WTC11 (cell line): ENCODE measurements around the gene ST6GALNAC2. TPM values are rescaled to one million over a fixed set of nuclear protein-coding genes. Genes with fewer than 3 reads are reported as not detected.

ENCODE experiments used
- ATAC-seq: fragments of 200-7000 bp; cut with Tn5 transposase; 2 replicates; pipeline ENCODE4 v1.10.0; 2021; ENCODE audit warnings: mild to moderate bottlenecking, moderate library complexity
- CTCF ChIA-PET: fragments of 300-600 bp; sonication (Branson Sonifier 250); formaldehyde crosslinking; loops from one replicate; lab custom pipeline; 2021; ENCODE audit warnings: antibody characterized with exemption; lab: Charles Lee
- POLR2A ChIA-PET: fragments of 350-600 bp; sonication (Branson Sonifier 250); formaldehyde crosslinking; loops from one replicate; lab custom pipeline; 2021; ENCODE audit warnings: antibody characterized with exemption; lab: Charles Lee
- DNase-seq: peaks from one replicate; pipeline ENCODE4 v3.0.0; 2021; ENCODE audit warnings: low spot score
- H3K27ac Mint-ChIP-seq: 2 replicates; pipeline ENCODE4 v1.8.0; 2021; ENCODE audit warnings: mixed read lengths
- H3K27me3 Mint-ChIP-seq: 2 replicates; pipeline ENCODE4 v1.8.0; 2021; ENCODE audit warnings: low read depth, mild to moderate bottlenecking, moderate library complexity, mixed read lengths
- H3K36me3 Mint-ChIP-seq: 2 replicates; pipeline ENCODE4 v1.8.0; 2021; ENCODE audit warnings: mixed read lengths
- H3K4me1 Mint-ChIP-seq: 2 replicates; pipeline ENCODE4 v1.8.0; 2022; ENCODE audit warnings: mixed read lengths
- H3K4me3 Mint-ChIP-seq: 2 replicates; pipeline ENCODE4 v1.8.0; 2021; ENCODE audit warnings: mild to moderate bottlenecking, moderate library complexity, mixed read lengths
- H3K9me3 Mint-ChIP-seq: 2 replicates; pipeline ENCODE4 v1.8.0; 2021; ENCODE audit warnings: mixed read lengths
- E2F1 ChIP-seq: sonication (generic); formaldehyde crosslinking; IDR thresholded peaks from 2 replicates; pipeline ENCODE4 v1.8.0; 2022; ENCODE audit warnings: mild to moderate bottlenecking, missing genetic modification reagents
- ELF4 ChIP-seq: sonication (generic); formaldehyde crosslinking; IDR thresholded peaks from 2 replicates; pipeline ENCODE4 v1.8.1; 2022; ENCODE audit warnings: low read depth, mild to moderate bottlenecking, moderate library complexity, missing genetic modification reagents
- ETV6 ChIP-seq: sonication (generic); formaldehyde crosslinking; IDR thresholded peaks from 2 replicates; pipeline ENCODE4 v1.8.1; 2022; ENCODE audit warnings: mild to moderate bottlenecking, missing genetic modification reagents
- FOXK1 ChIP-seq: sonication (generic); formaldehyde crosslinking; IDR thresholded peaks from 2 replicates; pipeline ENCODE4 v1.8.0; 2022; ENCODE audit warnings: mild to moderate bottlenecking, moderate library complexity, missing genetic modification reagents
- FOXP4 ChIP-seq: sonication (generic); formaldehyde crosslinking; IDR thresholded peaks from 2 replicates; pipeline ENCODE4 v1.8.0; 2022; ENCODE audit warnings: mild to moderate bottlenecking, missing genetic modification reagents
- GTF2I ChIP-seq: fragments of 250-450 bp; sonication (Bioruptor Pico); conservative IDR thresholded peaks from 2 replicates; pipeline ENCODE4 v1.4.0; 2021; ENCODE audit warnings: mild to moderate bottlenecking
- PREB ChIP-seq: sonication (generic); formaldehyde crosslinking; IDR thresholded peaks from 2 replicates; pipeline ENCODE4 v1.8.1; 2022; ENCODE audit warnings: mild to moderate bottlenecking, missing genetic modification reagents, moderate library complexity, borderline replicate concordance
- SP1 ChIP-seq: sonication (generic); formaldehyde crosslinking; conservative IDR thresholded peaks from 2 replicates; pipeline ENCODE4 v1.8.1; 2022; ENCODE audit warnings: missing genetic modification reagents
- STAT6 ChIP-seq: sonication (generic); formaldehyde crosslinking; conservative IDR thresholded peaks from 2 replicates; pipeline ENCODE4 v1.8.1; 2023; ENCODE audit warnings: mild to moderate bottlenecking, low read depth, missing genetic modification reagents, moderate library complexity
- total RNA-seq: library from RNA; stranded (reverse); gene quantifications from 3 replicates; pipeline ENCODE4 v1.2.3, GENCODE V29; 2021
- TF ChIP-seq, protein P1 (sequence below): sonication (generic); formaldehyde crosslinking; IDR thresholded peaks from 2 replicates; pipeline ENCODE4 v1.8.1; 2023; ENCODE audit warnings: mild to moderate bottlenecking, missing genetic modification reagents, moderate library complexity
- TF ChIP-seq, protein P2 (sequence below): sonication (generic); formaldehyde crosslinking; IDR thresholded peaks from 2 replicates; pipeline ENCODE4 v1.8.1; 2022; ENCODE audit warnings: low read depth, mild to moderate bottlenecking, moderate library complexity, missing genetic modification reagents, borderline replicate concordance

ST6GALNAC2 gene
- total RNA-seq, 1 experiment from 2014 or later = not detected

DNA sequence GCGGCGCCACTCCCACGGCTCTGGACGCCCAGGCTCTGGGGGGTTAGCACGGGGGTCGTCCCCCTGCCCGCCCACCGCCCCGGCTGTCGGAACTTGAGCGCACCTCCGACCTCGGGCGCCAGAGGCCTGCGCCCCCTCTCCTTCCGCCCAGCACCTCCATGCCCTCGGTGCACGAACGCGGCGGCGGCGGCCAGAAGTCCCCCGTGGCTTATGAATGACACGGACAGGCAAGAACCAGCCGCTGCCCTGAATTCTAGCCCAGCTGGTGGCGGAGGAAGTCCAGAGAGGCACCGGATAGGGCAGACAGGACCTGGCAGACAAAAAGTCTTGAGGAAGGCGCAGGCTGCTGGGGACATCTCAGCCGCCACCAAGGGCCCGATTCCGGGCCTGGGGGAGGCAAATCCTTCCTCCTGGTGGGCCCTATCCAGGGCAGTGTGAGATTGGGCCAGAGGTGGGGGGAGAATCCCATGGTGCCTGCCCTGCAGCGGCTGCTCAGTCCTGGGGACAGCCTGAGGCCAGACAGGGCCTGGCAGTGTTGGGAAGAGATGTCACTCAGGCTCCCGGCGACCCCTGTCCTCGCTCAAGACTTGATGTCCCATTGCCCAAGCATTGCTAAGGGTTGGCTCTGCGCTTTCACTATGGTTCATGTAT, 47.3 kb downstream of the ST6GALNAC2 start:
- DNase-seq = no peak
- CTCF ChIA-PET = interaction anchor here (1.2 to 9.7 kb wide), 4 partner anchors 11 to 143 kb away, joined by 3 to 123 read pairs (median 18); no protein-coding TSS in a partner anchor
- Mint-ChIP-seq H3K4me3 (peak overlapping the region; percentile 68), H3K27me3 (peaks cover 52% of the 10 kb centered on the region), H3K4me1 (peaks cover 30% of the 10 kb centered on the region)
- TF ChIP-seq E2F1 (CRISPR knock-in tag) (no peak), GTF2I (no peak)
- TF ChIP-seq, all 79 proteins: peak for 0
- no peak for ATAC-seq
- Mint-ChIP-seq H3K36me3 (no peaks in the 10 kb centered on the region; the same call in 1 of the 2 replicates), H3K9me3 (no peaks in the 10 kb centered on the region), H3K27ac (no peak overlapping the region)
- POLR2A ChIA-PET = no interaction called here

- no peaks in the 10 kb centered on the region; the same call in 1 of the 2 replicates for H3K36me3 Mint-ChIP-seq
- TF ChIP-seq ETV6 (no peak), PREB (CRISPR knock-in tag) (no peak), SP1 (peak; percentile 57), FOXP4 (peak; percentile 49; the same call in 1 of the 2 replicates), STAT6 (CRISPR knock-in tag) (peak; percentile 84; the same call in 1 of the 2 replicates), FOXK1 (CRISPR knock-in tag) (0 out of 2 replicates have a peak, but pooled peaks have one; percentile 14), ELF4 (CRISPR knock-in tag) (no peak)
- TF ChIP-seq, protein P1, sequence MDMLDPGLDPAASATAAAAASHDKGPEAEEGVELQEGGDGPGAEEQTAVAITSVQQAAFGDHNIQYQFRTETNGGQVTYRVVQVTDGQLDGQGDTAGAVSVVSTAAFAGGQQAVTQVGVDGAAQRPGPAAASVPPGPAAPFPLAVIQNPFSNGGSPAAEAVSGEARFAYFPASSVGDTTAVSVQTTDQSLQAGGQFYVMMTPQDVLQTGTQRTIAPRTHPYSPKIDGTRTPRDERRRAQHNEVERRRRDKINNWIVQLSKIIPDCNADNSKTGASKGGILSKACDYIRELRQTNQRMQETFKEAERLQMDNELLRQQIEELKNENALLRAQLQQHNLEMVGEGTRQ = peak; percentile 68
- TF ChIP-seq, protein P2, sequence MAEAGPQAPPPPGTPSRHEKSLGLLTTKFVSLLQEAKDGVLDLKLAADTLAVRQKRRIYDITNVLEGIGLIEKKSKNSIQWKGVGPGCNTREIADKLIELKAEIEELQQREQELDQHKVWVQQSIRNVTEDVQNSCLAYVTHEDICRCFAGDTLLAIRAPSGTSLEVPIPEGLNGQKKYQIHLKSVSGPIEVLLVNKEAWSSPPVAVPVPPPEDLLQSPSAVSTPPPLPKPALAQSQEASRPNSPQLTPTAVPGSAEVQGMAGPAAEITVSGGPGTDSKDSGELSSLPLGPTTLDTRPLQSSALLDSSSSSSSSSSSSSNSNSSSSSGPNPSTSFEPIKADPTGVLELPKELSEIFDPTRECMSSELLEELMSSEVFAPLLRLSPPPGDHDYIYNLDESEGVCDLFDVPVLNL (CRISPR knock-in tag) = no peak
- DNase-seq = no peak
- ChIA-PET POLR2A (interaction anchor here (1.0 kb wide), 1 partner anchor 20 kb away, joined by 3 read pairs; no protein-coding TSS in a partner anchor), CTCF (interaction anchor here (1.2 to 9.7 kb wide), 5 partner anchors 10 to 144 kb away, joined by 3 to 123 read pairs (median 9); no protein-coding TSS in a partner anchor)
- ATAC-seq = 0 out of 2 replicates have a peak, but pooled peaks have one; percentile 2
- H3K4me3 Mint-ChIP-seq = peak within 1 kb of the TSS; percentile 68
- H3K27me3 Mint-ChIP-seq = peaks cover 52% of the 10 kb centered on the region
- peaks cover 30% of the 10 kb centered on the region for H3K4me1 Mint-ChIP-seq
- H3K9me3 Mint-ChIP-seq = no peaks in the 10 kb centered on the region
- H3K27ac Mint-ChIP-seq = no peak within 1 kb of the TSS
Observed at GRCh38 chr17:76537578-76538280, 47.9 kb downstream of the ST6GALNAC2 start, which contains the start of gene CYGB. Gene CYGB (minus strand): TSS chr17:76537709. CDS start chr17:76537542, 167 bp downstream.
